ENCODE measurements around the gene ABCB10. TPM values are rescaled to one million over a fixed set of nuclear protein-coding genes. Genes with fewer than 3 reads are reported as not detected.

The ABCB10 gene
- total and polyA plus RNA-seq, 2 donors: 13.4 to 15.2 TPM

GRCh38 chr1:229507502-229507901 lies 51.0 kb downstream of the ABCB10 start:
- DNase-seq (ENCODE audit: low read depth in 6 of 9, low spot score in 9 of 9): peak in 3 of 9 donors; percentile 3 to 18 (median 6)
- H3K27me3 ChIP-seq (ENCODE audit: control insufficient read depth in 2 of 2, insufficient read depth in 1 of 2, low read length in 1 of 2): no peaks in the 10 kb centered on the region
- peaks cover 8 to 12% of the 10 kb centered on the region in 2 donors for H3K4me1 ChIP-seq (ENCODE audit: control insufficient read depth in 2 of 2, insufficient read depth in 2 of 2, low read length in 2 of 2)
- peak overlapping the region; percentile 90 to 100 for H3K4me3 ChIP-seq (ENCODE audit: low read length in 2 of 2)
- H3K27ac ChIP-seq (ENCODE audit: low read depth in 1 of 2, low read length in 1 of 2): peak overlapping the region; percentile 93 to 99
- H3K9me3 ChIP-seq (ENCODE audit: control insufficient read depth in 2 of 2, insufficient read depth in 1 of 2, low read length in 1 of 2): no peaks in the 10 kb centered on the region
- peaks cover 3 to 11% of the 10 kb centered on the region in 2 donors for H3K36me3 ChIP-seq (ENCODE audit: control insufficient read depth in 2 of 2, insufficient read depth in 2 of 2, low read length in 1 of 2)
- 13% methylated on average over 5 of the region's 5 CpGs for WGBS

- Histone ChIP-seq H3K36me3 (ENCODE audit: control insufficient read depth in 2 of 2, insufficient read depth in 2 of 2, low read length in 1 of 2) (peaks cover 7 to 11% of the 10 kb centered on the region in 2 donors), H3K4me3 (ENCODE audit: low read length in 2 of 2) (no peak overlapping the region), H3K27ac (ENCODE audit: low read depth in 1 of 2, low read length in 1 of 2) (no peak overlapping the region), H3K27me3 (ENCODE audit: control insufficient read depth in 2 of 2, insufficient read depth in 1 of 2, low read length in 1 of 2) (no peaks in the 10 kb centered on the region), H3K4me1 (ENCODE audit: control insufficient read depth in 2 of 2, insufficient read depth in 2 of 2, low read length in 2 of 2) (peaks cover 8 to 12% of the 10 kb centered on the region in 2 donors), H3K9me3 (ENCODE audit: control insufficient read depth in 2 of 2, insufficient read depth in 1 of 2, low read length in 1 of 2) (no peaks in the 10 kb centered on the region)
- no peak for DNase-seq (ENCODE audit: low read depth in 6 of 9, low spot score in 9 of 9)
- WGBS: 94% methylated on average over 8 of the region's 8 CpGs
These were observed 51.9 kb downstream of the ABCB10 start for GRCh38 chr1:229506633-229507032.

- Histone ChIP-seq H3K4me1 (ENCODE audit: control insufficient read depth in 2 of 2, insufficient read depth in 2 of 2, low read length in 2 of 2) (no peaks in the 10 kb centered on the region), H3K4me3 (ENCODE audit: low read length in 2 of 2) (no peak overlapping the region), H3K27ac (ENCODE audit: low read depth in 1 of 2, low read length in 1 of 2) (no peak overlapping the region), H3K36me3 (ENCODE audit: control insufficient read depth in 2 of 2, insufficient read depth in 2 of 2, low read length in 1 of 2) (peaks cover 49 to 78% of the 10 kb centered on the region in 2 donors), H3K9me3 (ENCODE audit: control insufficient read depth in 2 of 2, insufficient read depth in 1 of 2, low read length in 1 of 2) (no peaks in the 10 kb centered on the region), H3K27me3 (ENCODE audit: control insufficient read depth in 2 of 2, insufficient read depth in 1 of 2, low read length in 1 of 2) (no peaks in the 10 kb centered on the region)
- WGBS: 96% methylated on average over 2 of the region's 2 CpGs
- DNase-seq (ENCODE audit: low read depth in 6 of 9, low spot score in 9 of 9): no peak
These were observed 62.7 kb downstream of the ABCB10 start for GRCh38 chr1:229495782-229496181.

- Histone ChIP-seq H3K9me3 (ENCODE audit: control insufficient read depth in 2 of 2, insufficient read depth in 1 of 2, low read length in 1 of 2) (no peaks in the 10 kb centered on the region), H3K27ac (ENCODE audit: low read depth in 1 of 2, low read length in 1 of 2) (no peak overlapping the region), H3K4me3 (ENCODE audit: low read length in 2 of 2) (no peak overlapping the region), H3K27me3 (ENCODE audit: control insufficient read depth in 2 of 2, insufficient read depth in 1 of 2, low read length in 1 of 2) (no peaks in the 10 kb centered on the region), H3K36me3 (ENCODE audit: control insufficient read depth in 2 of 2, insufficient read depth in 2 of 2, low read length in 1 of 2) (peaks cover 27 to 74% of the 10 kb centered on the region in 2 donors), H3K4me1 (ENCODE audit: control insufficient read depth in 2 of 2, insufficient read depth in 2 of 2, low read length in 2 of 2) (no peaks in the 10 kb centered on the region)
- no peak for DNase-seq (ENCODE audit: low read depth in 6 of 9, low spot score in 9 of 9)
- 99% methylated on average over 1 of the region's 1 CpG for WGBS
These were observed 71.3 kb downstream of the ABCB10 start for GRCh38 chr1:229487181-229487580.

- no peak for DNase-seq (ENCODE audit: low read depth in 6 of 9, low spot score in 9 of 9)
- no peaks in the 10 kb centered on the region for H3K27me3 ChIP-seq (ENCODE audit: control insufficient read depth in 2 of 2, insufficient read depth in 1 of 2, low read length in 1 of 2)
- H3K36me3 ChIP-seq (ENCODE audit: control insufficient read depth in 2 of 2, insufficient read depth in 2 of 2, low read length in 1 of 2): peaks cover 26 to 74% of the 10 kb centered on the region in 2 donors
- no peaks in the 10 kb centered on the region for H3K4me1 ChIP-seq (ENCODE audit: control insufficient read depth in 2 of 2, insufficient read depth in 2 of 2, low read length in 2 of 2)
- no peak overlapping the region for H3K27ac ChIP-seq (ENCODE audit: low read depth in 1 of 2, low read length in 1 of 2)
- H3K4me3 ChIP-seq (ENCODE audit: low read length in 2 of 2): no peak overlapping the region
- 97% methylated on average over 1 of the region's 1 CpG for WGBS
- H3K9me3 ChIP-seq (ENCODE audit: control insufficient read depth in 2 of 2, insufficient read depth in 1 of 2, low read length in 1 of 2): no peaks in the 10 kb centered on the region
These were observed 73.2 kb downstream of the ABCB10 start for GRCh38 chr1:229485318-229485717.

GRCh38 chr1:229482511-229482910 lies 76.0 kb downstream of the ABCB10 start:
- no peak overlapping the region for H3K4me3 ChIP-seq (ENCODE audit: low read length in 2 of 2)
- H3K4me1 ChIP-seq (ENCODE audit: control insufficient read depth in 2 of 2, insufficient read depth in 2 of 2, low read length in 2 of 2): no peaks in the 10 kb centered on the region
- H3K9me3 ChIP-seq (ENCODE audit: control insufficient read depth in 2 of 2, insufficient read depth in 1 of 2, low read length in 1 of 2): no peaks in the 10 kb centered on the region
- H3K27me3 ChIP-seq (ENCODE audit: control insufficient read depth in 2 of 2, insufficient read depth in 1 of 2, low read length in 1 of 2): no peaks in the 10 kb centered on the region
- peaks cover 44 to 76% of the 10 kb centered on the region in 2 donors for H3K36me3 ChIP-seq (ENCODE audit: control insufficient read depth in 2 of 2, insufficient read depth in 2 of 2, low read length in 1 of 2)
- H3K27ac ChIP-seq (ENCODE audit: low read depth in 1 of 2, low read length in 1 of 2): no peak overlapping the region
- no peak for DNase-seq (ENCODE audit: low read depth in 6 of 9, low spot score in 9 of 9)
- WGBS: 99% methylated on average over 5 of the region's 5 CpGs

GRCh38 chr1:229480495-229480894 lies 78.0 kb downstream of the ABCB10 start:
- H3K36me3 ChIP-seq (ENCODE audit: control insufficient read depth in 2 of 2, insufficient read depth in 2 of 2, low read length in 1 of 2): peaks cover 39 to 71% of the 10 kb centered on the region in 2 donors

GRCh38 chr1:229479660-229480399 lies 78.7 kb downstream of the ABCB10 start:
- no peaks in the 10 kb centered on the region for H3K4me1 ChIP-seq (ENCODE audit: control insufficient read depth in 2 of 2, insufficient read depth in 2 of 2, low read length in 2 of 2)
- H3K4me3 ChIP-seq (ENCODE audit: low read length in 2 of 2): no peak overlapping the region
- peaks cover 45 to 73% of the 10 kb centered on the region in 2 donors for H3K36me3 ChIP-seq (ENCODE audit: control insufficient read depth in 2 of 2, insufficient read depth in 2 of 2, low read length in 1 of 2)
- WGBS: 94% methylated on average over 10 of the region's 10 CpGs
- no peaks in the 10 kb centered on the region for H3K9me3 ChIP-seq (ENCODE audit: control insufficient read depth in 2 of 2, insufficient read depth in 1 of 2, low read length in 1 of 2)
- no peaks in the 10 kb centered on the region for H3K27me3 ChIP-seq (ENCODE audit: control insufficient read depth in 2 of 2, insufficient read depth in 1 of 2, low read length in 1 of 2)
- DNase-seq (ENCODE audit: low read depth in 6 of 9, low spot score in 9 of 9): no peak
- peak overlapping the region in 1 of 2 donors; percentile 8 for H3K27ac ChIP-seq (ENCODE audit: low read depth in 1 of 2, low read length in 1 of 2)

More at GRCh38 chr1:229480495-229480894, 78.0 kb downstream of the ABCB10 start:
- Histone ChIP-seq H3K4me1 (ENCODE audit: control insufficient read depth in 2 of 2, insufficient read depth in 2 of 2, low read length in 2 of 2) (no peaks in the 10 kb centered on the region), H3K9me3 (ENCODE audit: control insufficient read depth in 2 of 2, insufficient read depth in 1 of 2, low read length in 1 of 2) (no peaks in the 10 kb centered on the region), H3K27ac (ENCODE audit: low read depth in 1 of 2, low read length in 1 of 2) (no peak overlapping the region), H3K4me3 (ENCODE audit: low read length in 2 of 2) (no peak overlapping the region), H3K27me3 (ENCODE audit: control insufficient read depth in 2 of 2, insufficient read depth in 1 of 2, low read length in 1 of 2) (no peaks in the 10 kb centered on the region)
- 98% methylated on average over 7 of the region's 7 CpGs for WGBS
- no peak for DNase-seq (ENCODE audit: low read depth in 6 of 9, low spot score in 9 of 9)

GRCh38 chr1:229478852-229479251 lies 79.7 kb downstream of the ABCB10 start:
- H3K36me3 ChIP-seq (ENCODE audit: control insufficient read depth in 2 of 2, insufficient read depth in 2 of 2, low read length in 1 of 2): peaks cover 54 to 77% of the 10 kb centered on the region in 2 donors
- H3K27me3 ChIP-seq (ENCODE audit: control insufficient read depth in 2 of 2, insufficient read depth in 1 of 2, low read length in 1 of 2): no peaks in the 10 kb centered on the region
- H3K9me3 ChIP-seq (ENCODE audit: control insufficient read depth in 2 of 2, insufficient read depth in 1 of 2, low read length in 1 of 2): no peaks in the 10 kb centered on the region
- H3K27ac ChIP-seq (ENCODE audit: low read depth in 1 of 2, low read length in 1 of 2): no peak overlapping the region
- no peak overlapping the region for H3K4me3 ChIP-seq (ENCODE audit: low read length in 2 of 2)
- DNase-seq (ENCODE audit: low read depth in 6 of 9, low spot score in 9 of 9): no peak
- WGBS: 95% methylated on average over 1 of the region's 1 CpG
- no peaks in the 10 kb centered on the region for H3K4me1 ChIP-seq (ENCODE audit: control insufficient read depth in 2 of 2, insufficient read depth in 2 of 2, low read length in 2 of 2)
